ENCODE data around the gene RNF112.
"Not testable (repeated sequence)": the region's sequence is repeated elsewhere in the genome, so short reads cannot be mapped to it uniquely, and the experiment has no call there.

RNF112 gene

DNA sequence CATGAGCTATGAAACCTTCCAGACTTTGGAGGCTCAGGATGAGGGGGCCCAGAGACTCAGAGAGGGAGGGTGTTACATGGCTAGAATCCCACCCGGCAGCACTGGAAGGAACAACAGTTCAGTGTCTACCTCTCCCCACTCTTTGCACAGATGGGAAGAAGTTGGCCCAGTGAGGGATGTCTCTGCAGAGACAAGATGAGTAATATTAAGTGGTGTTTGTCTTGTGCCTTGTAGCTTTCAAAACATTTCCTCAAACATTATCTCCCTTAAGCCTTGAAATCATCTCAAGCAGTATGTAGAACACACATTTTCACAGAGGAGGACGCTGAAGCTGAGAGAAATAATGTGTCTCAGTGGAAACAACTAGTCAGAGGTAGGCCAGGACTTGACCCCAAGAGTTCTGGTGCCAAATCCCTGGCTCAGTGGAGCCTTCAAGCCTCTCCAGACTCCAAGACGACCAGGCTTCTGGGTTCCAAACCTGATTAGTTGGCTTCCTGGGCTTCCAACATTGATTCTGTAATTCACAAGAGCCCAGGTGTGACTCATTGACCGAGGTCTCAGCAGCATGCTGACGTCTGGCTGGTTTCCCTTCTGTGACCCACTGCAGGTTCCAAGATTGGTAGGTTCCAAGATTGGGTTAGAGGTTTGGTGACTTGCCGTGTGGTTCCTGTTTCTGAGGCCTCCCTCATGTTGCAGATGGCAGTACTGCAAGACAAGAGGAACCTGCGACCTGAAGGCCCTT, 7.4 kb downstream of the RNF112 start:
- no peaks in the 10 kb centered on the region for H3K4me1 Mint-ChIP-seq (ENCODE audit: low read depth)
- peak; percentile 6 for DNase-seq (ENCODE audit: low spot score)
- no peaks in the 10 kb centered on the region for H3K9me3 Mint-ChIP-seq
- no peaks in the 10 kb centered on the region for H3K27me3 Mint-ChIP-seq (ENCODE audit: low read depth)
- no peak overlapping the region for H3K27ac Mint-ChIP-seq
- no peaks in the 10 kb centered on the region for H3K36me3 Mint-ChIP-seq (ENCODE audit: low read depth)
- H3K4me3 Mint-ChIP-seq = no peak overlapping the region

- Mint-ChIP-seq H3K36me3 (ENCODE audit: low read depth) (no peaks in the 10 kb centered on the region), H3K27ac (no peak overlapping the region), H3K4me1 (ENCODE audit: low read depth) (no peaks in the 10 kb centered on the region), H3K4me3 (no peak overlapping the region), H3K27me3 (ENCODE audit: low read depth) (peaks cover 3% of the 10 kb centered on the region), H3K9me3 (no peaks in the 10 kb centered on the region)
- no peak for DNase-seq (ENCODE audit: low spot score)
Measured at GRCh38 chr17:19421219-19421618, 10.2 kb downstream of the RNF112 start.

GRCh38 chr17:19421926-19422325, 10.9 kb downstream of the RNF112 start:
- Mint-ChIP-seq H3K27ac (no peak overlapping the region), H3K36me3 (ENCODE audit: low read depth) (no peaks in the 10 kb centered on the region), H3K27me3 (ENCODE audit: low read depth) (peaks cover 3% of the 10 kb centered on the region), H3K4me3 (no peak overlapping the region), H3K9me3 (no peaks in the 10 kb centered on the region), H3K4me1 (ENCODE audit: low read depth) (no peaks in the 10 kb centered on the region)
- DNase-seq (ENCODE audit: low spot score) = no peak

DNA sequence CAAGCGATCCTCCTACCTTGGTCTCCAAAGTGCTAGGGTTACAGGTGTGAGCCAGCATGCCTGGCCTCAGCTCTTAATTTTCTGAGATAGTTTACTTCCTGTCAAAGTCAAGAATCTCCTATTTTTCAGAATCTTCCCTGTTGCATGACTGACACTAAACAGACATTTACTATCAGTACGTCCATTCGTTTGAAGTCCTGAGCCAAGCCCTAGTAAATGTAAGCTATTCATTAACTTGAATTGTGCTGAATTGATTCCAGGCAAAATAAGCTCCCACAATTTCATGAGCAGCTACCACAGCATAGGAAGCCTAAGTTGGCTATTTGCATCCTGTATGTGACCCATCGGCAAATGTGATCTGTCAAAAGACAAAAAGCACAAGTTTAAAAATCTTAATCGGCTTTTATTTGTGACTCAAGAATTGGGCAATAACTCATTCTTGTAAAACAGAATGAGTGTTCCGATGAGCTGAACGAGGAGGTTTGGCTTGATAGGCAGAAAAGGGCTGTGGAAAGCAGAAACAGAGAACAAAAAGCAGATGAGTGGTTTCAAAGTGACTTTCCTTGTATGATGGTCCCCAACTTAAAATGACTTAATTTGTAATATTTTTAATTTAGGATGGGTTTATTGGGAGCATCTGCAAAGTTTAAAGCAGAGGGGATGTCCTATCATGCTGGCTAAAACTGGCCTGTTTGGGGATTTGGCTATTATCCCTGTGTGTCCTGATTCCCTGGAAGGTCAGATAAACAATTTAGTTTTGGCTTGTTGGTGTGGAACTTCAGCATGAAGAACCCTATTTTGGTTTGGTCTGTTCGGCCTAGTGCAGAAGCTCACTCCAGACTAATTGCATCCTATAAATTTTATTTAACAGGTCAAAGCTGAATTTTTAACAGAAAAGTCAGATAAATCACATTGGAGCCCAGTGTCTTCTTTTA, 14.2 kb downstream of the RNF112 start:
- H3K9me3 Mint-ChIP-seq = no peaks in the 10 kb centered on the region
- DNase-seq (ENCODE audit: low spot score) = no peak
- H3K4me3 Mint-ChIP-seq = no peak overlapping the region
- H3K36me3 Mint-ChIP-seq (ENCODE audit: low read depth) = no peaks in the 10 kb centered on the region
- no peaks in the 10 kb centered on the region for H3K4me1 Mint-ChIP-seq (ENCODE audit: low read depth)
- peaks cover 3% of the 10 kb centered on the region for H3K27me3 Mint-ChIP-seq (ENCODE audit: low read depth)
- H3K27ac Mint-ChIP-seq = no peak overlapping the region

GRCh38 chr17:19426631-19427030, 15.6 kb downstream of the RNF112 start:
- no peaks in the 10 kb centered on the region for H3K36me3 Mint-ChIP-seq (ENCODE audit: low read depth)
- DNase-seq (ENCODE audit: low spot score) = no peak

GRCh38 chr17:19431691-19432090, 20.7 kb downstream of the RNF112 start:
- no peaks in the 10 kb centered on the region for H3K4me1 Mint-ChIP-seq (ENCODE audit: low read depth)
- peaks cover 9% of the 10 kb centered on the region for H3K27me3 Mint-ChIP-seq (ENCODE audit: low read depth)
- H3K9me3 Mint-ChIP-seq = no peaks in the 10 kb centered on the region
- H3K27ac Mint-ChIP-seq = no peak overlapping the region
- no peak for DNase-seq (ENCODE audit: low spot score)
- no peaks in the 10 kb centered on the region for H3K36me3 Mint-ChIP-seq (ENCODE audit: low read depth)
- no peak overlapping the region for H3K4me3 Mint-ChIP-seq

More at GRCh38 chr17:19426631-19427030, 15.6 kb downstream of the RNF112 start:
- Mint-ChIP-seq H3K9me3 (no peaks in the 10 kb centered on the region), H3K4me1 (ENCODE audit: low read depth) (no peaks in the 10 kb centered on the region), H3K4me3 (no peak overlapping the region), H3K27me3 (ENCODE audit: low read depth) (peaks cover 5% of the 10 kb centered on the region), H3K27ac (no peak overlapping the region)

DNA sequence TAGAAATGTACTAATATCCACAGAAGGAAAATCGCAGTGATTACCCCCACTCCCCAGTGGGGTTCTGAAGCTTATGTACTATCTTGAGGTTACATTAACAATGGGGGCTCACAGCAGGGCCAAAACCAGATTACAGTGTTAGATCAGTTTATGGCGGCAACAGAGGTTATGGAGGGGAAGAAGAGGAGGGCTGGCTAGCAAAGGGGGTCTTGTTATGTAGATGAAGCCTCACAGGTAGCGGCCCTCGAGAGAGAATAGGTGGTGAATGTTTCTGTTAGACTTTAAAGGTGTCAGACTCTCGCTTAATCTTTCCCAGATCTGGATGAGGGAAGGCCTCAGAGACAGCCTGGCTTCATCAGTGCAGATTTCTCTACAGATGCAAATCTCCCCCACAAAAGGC, 22.2 kb downstream of the RNF112 start:
- Mint-ChIP-seq H3K4me3 (no peak overlapping the region), H3K27ac (no peak overlapping the region), H3K36me3 (ENCODE audit: low read depth) (no peaks in the 10 kb centered on the region), H3K9me3 (no peaks in the 10 kb centered on the region), H3K4me1 (ENCODE audit: low read depth) (no peaks in the 10 kb centered on the region), H3K27me3 (ENCODE audit: low read depth) (peaks cover 9% of the 10 kb centered on the region)
- no peak for DNase-seq (ENCODE audit: low spot score)

- no peak overlapping the region for H3K27ac Mint-ChIP-seq
Measured at GRCh38 chr17:19433727-19434340, 22.8 kb downstream of the RNF112 start.

DNA sequence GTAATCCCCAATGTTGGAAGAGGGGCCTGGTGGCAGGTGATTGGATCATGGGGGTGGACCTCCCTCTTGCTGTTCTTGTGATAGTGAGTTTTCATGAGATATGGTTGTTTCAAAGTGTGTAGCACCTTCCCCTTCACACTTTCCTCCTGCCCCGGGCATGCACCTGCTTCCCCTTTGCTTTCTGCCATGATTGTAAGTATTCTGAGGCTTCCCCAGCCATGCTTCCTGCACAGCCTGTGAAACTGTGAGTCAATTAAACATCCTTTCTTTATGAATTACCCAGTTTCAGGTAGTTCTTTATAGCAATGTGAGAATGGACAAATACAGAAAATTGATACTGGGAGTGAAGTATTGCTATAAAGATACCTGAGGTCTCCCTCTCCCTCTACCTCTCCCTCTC, 29.4 kb downstream of the RNF112 start:
- no peaks in the 10 kb centered on the region for H3K36me3 Mint-ChIP-seq (ENCODE audit: low read depth)
- H3K9me3 Mint-ChIP-seq = peaks cover 18% of the 10 kb centered on the region
- no peaks in the 10 kb centered on the region for H3K4me1 Mint-ChIP-seq (ENCODE audit: low read depth)
- no peak for DNase-seq (ENCODE audit: low spot score)
- H3K27me3 Mint-ChIP-seq (ENCODE audit: low read depth) = peaks cover 10% of the 10 kb centered on the region
- H3K4me3 Mint-ChIP-seq = no peak overlapping the region
- no peak overlapping the region for H3K27ac Mint-ChIP-seq

More at GRCh38 chr17:19433727-19434340, 22.8 kb downstream of the RNF112 start:
- no peak for DNase-seq (ENCODE audit: low spot score)
- H3K9me3 Mint-ChIP-seq = no peaks in the 10 kb centered on the region
- peaks cover 12% of the 10 kb centered on the region for H3K27me3 Mint-ChIP-seq (ENCODE audit: low read depth)
- H3K4me3 Mint-ChIP-seq = no peak overlapping the region
- H3K36me3 Mint-ChIP-seq (ENCODE audit: low read depth) = no peaks in the 10 kb centered on the region
- H3K4me1 Mint-ChIP-seq (ENCODE audit: low read depth) = no peaks in the 10 kb centered on the region

DNA sequence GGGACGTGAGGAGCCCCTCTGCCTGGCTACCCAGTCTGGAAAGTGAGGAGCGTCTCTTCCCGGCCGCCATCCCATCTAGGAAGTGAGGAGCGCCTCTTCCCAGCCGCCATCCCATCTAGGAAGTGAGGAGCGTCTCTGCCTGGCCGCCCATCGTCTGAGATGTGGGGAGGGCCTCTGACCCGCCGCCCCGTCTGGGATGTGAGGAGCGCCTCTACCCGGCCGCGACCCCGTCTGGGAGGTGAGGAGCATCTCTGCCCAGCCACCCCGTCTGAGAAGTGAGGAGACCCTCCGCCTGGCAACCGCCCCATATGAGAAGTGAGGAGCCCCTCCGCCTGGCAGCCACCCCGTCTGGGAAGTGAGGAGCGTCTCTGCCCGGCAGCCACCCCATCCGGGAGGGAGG, 30.3 kb downstream of the RNF112 start:
- not testable (repeated sequence) for H3K4me3 Mint-ChIP-seq; H3K4me1 Mint-ChIP-seq (ENCODE audit: low read depth); DNase-seq (ENCODE audit: low spot score); H3K36me3 Mint-ChIP-seq (ENCODE audit: low read depth); H3K27ac Mint-ChIP-seq
- Mint-ChIP-seq H3K9me3 (peaks cover 18% of the 10 kb centered on the region), H3K27me3 (ENCODE audit: low read depth) (peaks cover 10% of the 10 kb centered on the region)

GRCh38 chr17:19442731-19443130, 31.7 kb downstream of the RNF112 start:
- H3K27ac Mint-ChIP-seq = no peak overlapping the region
- H3K4me1 Mint-ChIP-seq (ENCODE audit: low read depth) = peaks cover 2% of the 10 kb centered on the region
- no peak for DNase-seq (ENCODE audit: low spot score)
- peaks cover 18% of the 10 kb centered on the region for H3K9me3 Mint-ChIP-seq
- H3K4me3 Mint-ChIP-seq = no peak overlapping the region
- no peaks in the 10 kb centered on the region for H3K36me3 Mint-ChIP-seq (ENCODE audit: low read depth)
- peaks cover 15% of the 10 kb centered on the region for H3K27me3 Mint-ChIP-seq (ENCODE audit: low read depth)

GRCh38 chr17:19443148-19443547, 32.1 kb downstream of the RNF112 start:
- Mint-ChIP-seq H3K27ac (no peak overlapping the region), H3K4me1 (ENCODE audit: low read depth) (peaks cover 2% of the 10 kb centered on the region), H3K27me3 (ENCODE audit: low read depth) (peaks cover 18% of the 10 kb centered on the region), H3K4me3 (no peak overlapping the region), H3K36me3 (ENCODE audit: low read depth) (no peaks in the 10 kb centered on the region), H3K9me3 (peaks cover 18% of the 10 kb centered on the region)
- DNase-seq (ENCODE audit: low spot score) = no peak

DNA sequence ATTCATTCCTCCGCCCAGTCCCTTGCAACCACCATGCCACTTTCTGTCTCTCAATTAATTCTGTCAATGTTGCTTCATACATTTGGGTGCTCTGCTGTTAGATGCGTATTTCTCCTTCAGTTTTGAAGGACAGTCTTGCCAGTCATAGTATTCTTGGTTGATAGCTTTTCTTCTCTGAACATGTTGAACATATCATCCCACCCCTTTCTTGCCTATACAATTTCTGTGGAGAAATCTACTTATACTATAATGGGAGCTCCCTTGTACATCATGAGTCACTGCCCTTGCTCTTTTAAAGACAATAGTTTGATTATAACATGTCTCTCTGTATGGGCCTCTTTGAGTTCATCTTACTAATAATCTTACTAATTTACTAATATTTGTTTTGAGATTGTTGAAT, 34.1 kb downstream of the RNF112 start:
- no peak for DNase-seq (ENCODE audit: low spot score)
- H3K27me3 Mint-ChIP-seq (ENCODE audit: low read depth) = peaks cover 22% of the 10 kb centered on the region
- H3K4me1 Mint-ChIP-seq (ENCODE audit: low read depth) = peaks cover 2% of the 10 kb centered on the region
- no peak overlapping the region for H3K4me3 Mint-ChIP-seq
- no peaks in the 10 kb centered on the region for H3K36me3 Mint-ChIP-seq (ENCODE audit: low read depth)
- H3K9me3 Mint-ChIP-seq = peaks cover 18% of the 10 kb centered on the region
- no peak overlapping the region for H3K27ac Mint-ChIP-seq

DNA sequence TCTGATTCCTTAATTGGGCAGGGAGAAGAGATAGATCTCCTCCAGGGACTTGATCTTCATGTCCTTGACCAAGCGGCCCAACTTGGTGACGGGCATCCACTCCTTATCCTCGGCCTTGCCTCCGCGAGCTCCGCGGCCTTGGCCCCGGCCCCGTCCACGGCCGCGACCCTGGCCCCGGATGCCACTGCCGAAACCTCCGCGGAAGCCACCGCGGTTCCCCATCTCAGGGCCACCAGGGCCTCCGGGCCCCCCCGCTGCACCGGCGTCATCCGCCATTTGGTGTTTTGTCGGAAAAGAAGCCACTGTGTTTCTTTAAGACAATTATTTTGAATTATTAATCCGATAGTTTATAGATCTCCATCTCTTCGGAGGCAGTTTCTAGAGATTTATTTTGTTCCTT, 35.5 kb downstream of the RNF112 start:
- H3K9me3 Mint-ChIP-seq = peaks cover 18% of the 10 kb centered on the region
- H3K4me3 Mint-ChIP-seq; H3K36me3 Mint-ChIP-seq (ENCODE audit: low read depth); DNase-seq (ENCODE audit: low spot score); H3K4me1 Mint-ChIP-seq (ENCODE audit: low read depth); H3K27ac Mint-ChIP-seq: not testable (repeated sequence)
- H3K27me3 Mint-ChIP-seq (ENCODE audit: low read depth) = peaks cover 18% of the 10 kb centered on the region
